ENCODE data around the gene THSD4.
"Not testable (repeated sequence)": the region's sequence is repeated elsewhere in the genome, so short reads cannot be mapped to it uniquely, and the experiment has no call there.

THSD4 gene

GRCh38 chr15:71261909-71262308, 146.6 kb downstream of the THSD4 start:
- no peak for DNase-seq (ENCODE audit: low read depth)

- DNase-seq (ENCODE audit: low read depth): no peak
Measured at GRCh38 chr15:71262599-71262998, 147.3 kb downstream of the THSD4 start.

GRCh38 chr15:71265606-71266005, 150.3 kb downstream of the THSD4 start:
- DNase-seq (ENCODE audit: low read depth): not testable (repeated sequence)

- no peak for DNase-seq (ENCODE audit: low read depth)
Measured at GRCh38 chr15:71271327-71271726, 156.1 kb downstream of the THSD4 start.

- no peak for DNase-seq (ENCODE audit: low read depth)
Measured at GRCh38 chr15:71272932-71273331, 157.7 kb downstream of the THSD4 start.

- no peak for DNase-seq (ENCODE audit: low read depth)
Measured at GRCh38 chr15:71273731-71274447, 158.6 kb downstream of the THSD4 start.

- DNase-seq (ENCODE audit: low read depth): no peak
Measured at GRCh38 chr15:71274448-71274798, 159.2 kb downstream of the THSD4 start.

- DNase-seq (ENCODE audit: low read depth): no peak
Measured at GRCh38 chr15:71275098-71275497, 159.8 kb downstream of the THSD4 start.

- DNase-seq (ENCODE audit: low read depth): no peak
Measured at GRCh38 chr15:71275566-71276335, 160.5 kb downstream of the THSD4 start.

GRCh38 chr15:71276336-71276665, 161.0 kb downstream of the THSD4 start:
- DNase-seq (ENCODE audit: low read depth): no peak

- DNase-seq (ENCODE audit: low read depth): peak; percentile 84
Measured at GRCh38 chr15:71278989-71279756, 163.9 kb downstream of the THSD4 start.

GRCh38 chr15:71279757-71280141, 164.5 kb downstream of the THSD4 start:
- DNase-seq (ENCODE audit: low read depth): no peak

- no peak for DNase-seq (ENCODE audit: low read depth)
Measured at GRCh38 chr15:71280206-71280605, 164.9 kb downstream of the THSD4 start.

- no peak for DNase-seq (ENCODE audit: low read depth)
Measured at GRCh38 chr15:71281256-71281655, 166.0 kb downstream of the THSD4 start.

GRCh38 chr15:71282076-71282475, 166.8 kb downstream of the THSD4 start:
- DNase-seq (ENCODE audit: low read depth): no peak

- no peak for DNase-seq (ENCODE audit: low read depth)
Measured at GRCh38 chr15:71288348-71288955, 173.2 kb downstream of the THSD4 start.

GRCh38 chr15:71290002-71290401, 174.7 kb downstream of the THSD4 start:
- no peak for DNase-seq (ENCODE audit: low read depth)

- DNase-seq (ENCODE audit: low read depth): no peak
Measured at GRCh38 chr15:71290881-71291635, 175.8 kb downstream of the THSD4 start.

GRCh38 chr15:71291723-71292122, 176.5 kb downstream of the THSD4 start:
- no peak for DNase-seq (ENCODE audit: low read depth)

GRCh38 chr15:71293723-71294122, 178.5 kb downstream of the THSD4 start:
- no peak for DNase-seq (ENCODE audit: low read depth)

- peak; percentile 78 for DNase-seq (ENCODE audit: low read depth)
Measured at GRCh38 chr15:71294251-71294910, 179.1 kb downstream of the THSD4 start.

Data from HS-5 (cell line).